Smooth muscle cell (in vitro differentiated cells): ENCODE results near the gene GPR153. TPM values are rescaled to one million over a fixed set of nuclear protein-coding genes. Genes with fewer than 3 reads are reported as not detected.

Experiments used
- DNase-seq: peaks from one replicate; lab custom pipeline; 2025; ENCODE audit not compliant: unreplicated experiment; lab: John Stamatoyannopoulos, UW
- H2AFZ ChIP-seq: fragments of 200-600 bp; sonication (generic); 2 replicates; pipeline ENCODE4 v1.6.0; 2016; ENCODE audit warnings: antibody characterized with exemption, low read depth, mild to moderate bottlenecking
- H3F3A ChIP-seq: fragments of 200-600 bp; sonication (generic); 2 replicates; pipeline ENCODE4 v1.6.0; 2017; ENCODE audit warnings: antibody characterized with exemption, low read depth
- H3K27ac ChIP-seq: fragments of 200-600 bp; sonication (generic); 2 replicates; pipeline ENCODE4 v1.5.1; 2016; ENCODE audit warnings: low read depth, mild to moderate bottlenecking
- H3K27me3 ChIP-seq: fragments of 200-600 bp; sonication (generic); 2 replicates; pipeline ENCODE4 v1.6.1; 2016; ENCODE audit warnings: low read depth, mild to moderate bottlenecking
- H3K36me3 ChIP-seq: fragments of 200-600 bp; sonication (generic); 2 replicates; pipeline ENCODE4 v1.5.1; 2016; ENCODE audit warnings: low read depth
- H3K4me1 ChIP-seq: fragments of 200-600 bp; sonication (generic); 2 replicates; pipeline ENCODE4 v1.5.1; 2016; ENCODE audit warnings: low read depth
- H3K4me2 ChIP-seq: fragments of 200-600 bp; sonication (generic); 2 replicates; pipeline ENCODE4 v1.6.0; 2016; ENCODE audit warnings: mild to moderate bottlenecking
- H3K4me3 ChIP-seq: fragments of 200-600 bp; sonication (generic); 2 replicates; pipeline ENCODE4 v1.5.1; 2016; ENCODE audit warnings: mild to moderate bottlenecking
- H3K79me2 ChIP-seq: fragments of 200-600 bp; sonication (generic); 2 replicates; pipeline ENCODE4 v1.6.0; 2016; ENCODE audit warnings: low read depth, mild to moderate bottlenecking
- H3K9ac ChIP-seq: fragments of 200-600 bp; sonication (generic); 2 replicates; pipeline ENCODE4 v1.6.0; 2016; ENCODE audit warnings: low read depth
- H3K9me3 ChIP-seq: fragments of 200-600 bp; sonication (generic); replicated peaks from 2 replicates; pipeline ENCODE4 v1.5.1; 2016; ENCODE audit warnings: low read depth
- H4K20me1 ChIP-seq: fragments of 200-600 bp; sonication (generic); 2 replicates; pipeline ENCODE4 v1.6.0; 2016; ENCODE audit warnings: low read depth
- CTCF ChIP-seq: fragments of 200-600 bp; sonication (generic); IDR thresholded peaks from 2 replicates; pipeline ENCODE4 v1.5.1; 2017; ENCODE audit warnings: borderline replicate concordance, mild to moderate bottlenecking, antibody characterized with exemption; ENCODE audit not compliant: insufficient read depth, poor library complexity, severe bottlenecking
- WGBS: methylation state at CpG from one replicate; pipeline ENCODE4 v1.1.7; 2016; ENCODE audit warnings: low lambda C conversion rate; 5-methylcytosine and 5-hydroxymethylcytosine counted together
- polyA plus RNA-seq: library from polyadenylated mRNA; unstranded; fragments of >200 nt; fragmentation: Nextera tagmentation; extraction: Ambion mirVana; gene quantifications from 2 replicates; pipeline ENCODE4 v1.2.1, GENCODE V29; 2016
- total RNA-seq: library from RNA; depleted of rRNA; stranded (reverse); fragments of >200 nt; gene quantifications from 2 replicates; pipeline ENCODE4 v1.2.3, GENCODE V29; 2014

GPR153 gene
- total and polyA plus RNA-seq, 2 experiments from 2014 or later, result 8.2 to 15.8 TPM

- Histone ChIP-seq H3K9me3 (no peaks in the 10 kb centered on the region), H3K4me1 (peaks cover 9% of the 10 kb centered on the region), H3K79me2 (no peaks in the 10 kb centered on the region), H3K4me2 (no peak overlapping the region), H3K36me3 (no peaks in the 10 kb centered on the region), H3K9ac (no peak overlapping the region), H3K4me3 (no peak overlapping the region), H2AFZ (no peak overlapping the region), H4K20me1 (no peaks in the 10 kb centered on the region), H3K27ac (no peak overlapping the region), H3K27me3 (no peaks in the 10 kb centered on the region), H3F3A (no peaks in the 10 kb centered on the region)
- no peak for TF ChIP-seq CTCF
- DNase-seq, result no peak
- WGBS, result 95% methylated on average over 16 of the region's 16 CpGs
Observed at GRCh38 chr1:6211731-6212130, 49.2 kb downstream of the GPR153 start.

DNA sequence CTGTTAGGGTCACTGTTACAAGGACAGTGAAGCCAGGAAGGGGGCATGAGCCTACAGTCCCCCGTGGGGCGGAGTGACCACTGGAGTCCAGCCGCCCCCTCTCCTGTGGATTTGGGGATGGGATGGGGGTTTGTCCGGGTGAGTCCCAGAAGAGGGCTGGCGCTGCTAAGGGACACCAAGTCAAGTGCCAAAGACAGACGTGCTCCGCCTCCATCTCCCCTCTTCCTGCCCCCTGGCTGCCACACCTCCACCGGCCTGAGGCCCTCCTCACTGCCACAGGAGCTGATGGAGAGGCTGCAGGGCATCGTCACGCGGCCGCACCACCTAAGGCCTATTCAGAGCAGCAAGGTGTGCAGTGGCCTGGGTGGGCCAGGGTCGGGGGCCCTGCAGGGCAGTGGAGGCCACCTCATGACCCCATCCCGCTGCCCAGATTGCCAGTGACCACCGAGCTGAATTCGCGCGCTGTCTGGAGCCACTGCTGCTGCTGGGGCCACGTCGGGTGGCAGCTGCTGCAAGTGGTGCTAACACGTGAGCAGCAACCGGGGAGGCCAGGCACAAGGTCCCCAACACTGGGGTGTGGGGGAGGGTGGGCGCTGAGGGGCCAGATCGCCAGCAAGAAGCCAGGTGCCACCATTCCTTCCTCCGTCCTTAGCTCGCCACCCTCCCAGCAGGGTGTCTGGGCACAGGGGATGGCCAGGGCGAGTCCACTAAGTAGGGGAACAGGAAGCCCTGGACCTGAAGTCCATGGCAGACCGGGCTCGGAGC is 50.1 kb downstream of the GPR153 start:
- TF ChIP-seq CTCF, result no peak
- 95% methylated on average over 28 of the region's 29 CpGs for WGBS
- H3K79me2 ChIP-seq, result no peaks in the 10 kb centered on the region

DNA sequence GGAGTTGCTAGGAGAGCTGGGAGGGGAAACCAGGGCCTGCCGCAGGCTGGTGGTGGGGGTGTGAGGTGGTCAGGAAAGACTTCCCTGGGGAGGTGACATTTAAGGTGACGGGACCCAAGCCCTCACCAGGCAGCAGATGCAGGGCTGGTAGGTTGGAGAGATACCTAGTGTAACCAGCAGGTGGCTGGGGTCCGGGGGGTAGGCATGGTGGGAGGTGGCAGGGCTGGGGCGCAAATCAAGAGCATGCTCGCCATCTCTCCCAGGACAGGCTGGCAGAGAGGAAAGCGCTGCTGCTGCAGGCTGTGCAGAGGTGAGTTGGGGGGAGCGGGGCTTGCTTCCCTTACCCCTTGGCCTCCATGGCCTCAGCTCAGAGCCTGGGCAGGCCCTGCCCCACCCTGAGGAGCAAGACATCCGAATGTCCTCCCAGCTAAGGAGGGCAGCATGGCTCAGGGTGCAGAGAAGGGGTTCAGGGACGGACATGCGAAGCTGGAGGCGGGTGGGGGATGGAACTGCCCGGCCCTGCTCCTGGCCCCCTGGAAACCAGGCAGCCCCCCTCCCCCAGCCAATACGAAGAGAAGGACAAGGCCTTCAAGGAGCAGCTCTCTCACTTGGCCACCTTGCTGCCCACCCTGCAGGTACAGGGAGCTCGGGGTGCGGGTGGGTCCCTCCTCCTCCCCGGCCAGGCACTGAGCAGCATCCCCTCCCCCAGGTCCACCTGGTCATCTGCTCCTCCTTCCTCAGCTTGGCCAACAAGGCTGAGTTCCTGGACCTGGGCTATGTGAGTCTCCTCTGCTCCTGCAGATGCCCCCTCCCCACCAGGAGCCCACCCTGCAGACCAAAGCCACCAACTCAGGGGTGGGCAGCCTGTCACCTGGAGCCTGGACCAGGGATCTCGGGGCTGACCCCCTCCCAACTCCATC is 51.0 kb downstream of the GPR153 start:
- DNase-seq, result no peak
- Histone ChIP-seq H2AFZ (no peak overlapping the region), H3K79me2 (no peaks in the 10 kb centered on the region), H4K20me1 (no peaks in the 10 kb centered on the region), H3K4me2 (peak overlapping the region; percentile 94), H3K27ac (no peak overlapping the region), H3F3A (no peaks in the 10 kb centered on the region), H3K4me1 (peaks cover 20% of the 10 kb centered on the region), H3K9me3 (no peaks in the 10 kb centered on the region), H3K36me3 (no peaks in the 10 kb centered on the region), H3K9ac (no peak overlapping the region), H3K27me3 (peaks cover 3% of the 10 kb centered on the region), H3K4me3 (peak overlapping the region; percentile 54)
- 86% methylated on average over 17 of the region's 17 CpGs for WGBS
- TF ChIP-seq CTCF, result no peak

More for the DNA sequence above, 50.1 kb downstream of the GPR153 start:
- Histone ChIP-seq H3F3A (no peaks in the 10 kb centered on the region), H3K4me1 (peaks cover 18% of the 10 kb centered on the region), H3K27ac (no peak overlapping the region), H2AFZ (no peak overlapping the region), H3K4me3 (no peak overlapping the region), H4K20me1 (no peaks in the 10 kb centered on the region), H3K9ac (no peak overlapping the region), H3K4me2 (no peak overlapping the region), H3K27me3 (peaks cover 3% of the 10 kb centered on the region), H3K36me3 (no peaks in the 10 kb centered on the region), H3K9me3 (no peaks in the 10 kb centered on the region)
- no peak for DNase-seq
